Endothelial cell of umbilical vein (primary cell): ENCODE data around the gene KLF13. TPM values are rescaled to one million over a fixed set of nuclear protein-coding genes. Genes with fewer than 3 reads are reported as not detected.

ENCODE experiments used
- BruUV-seq: library from RNA; stranded (reverse); fragments of 400-500 nt; replicated peaks from 2 replicates; lab custom pipeline; 2021; lab: Mats Ljungman, UMichigan
- CTCF ChIA-PET: fragments of 300-600, 350-600 bp; sonication (Branson Sonifier 250); formaldehyde crosslinking; loops from one replicate; lab custom pipeline; 2021; ENCODE audit warnings: antibody characterized with exemption, inconsistent platforms; lab: Charles Lee
- POLR2A ChIA-PET: fragments of 300-600, 350-600 bp; sonication (Branson Sonifier 250); formaldehyde crosslinking; loops from one replicate; lab custom pipeline; 2021; ENCODE audit warnings: antibody characterized with exemption, inconsistent platforms; lab: Charles Lee
- DNase-seq: peaks from one replicate; pipeline ENCODE4 v3.0.0-alpha.2; 2011; ENCODE audit warnings: low read depth, low spot score
- FAIRE-seq: peaks from 2 replicates; lab custom pipeline; 2011; peaks lifted over from hg19 to GRCh38; lab: Jason Lieb, UNC
- H2AFZ ChIP-seq: 2 replicates; pipeline ENCODE4 v1.6.0; 2012; ENCODE audit warnings: low read depth, low read length, control low read depth, inconsistent platforms
- H3K27ac ChIP-seq: 2 replicates; pipeline ENCODE4 v1.5.1; 2011; ENCODE audit warnings: low read depth, mild to moderate bottlenecking, control low read depth, low read length, moderate library complexity; ENCODE audit not compliant: insufficient read depth
- H3K27me3 ChIP-seq, 2 experiments: 2 replicates each; pipeline versions ENCODE4 v1.6.0 to v1.6.1; 2011; ENCODE audit warnings: low read length in 2 of 2, mixed read lengths in 1 of 2; ENCODE audit not compliant: control insufficient read depth in 2 of 2, insufficient read depth in 2 of 2
- H3K36me3 ChIP-seq, 2 experiments: 2 replicates in 1 of 2; 3 replicates in 1 of 2; pipeline ENCODE4 v1.5.1; 2011; ENCODE audit warnings: low read length in 2 of 2, mild to moderate bottlenecking in 1 of 2, moderate library complexity in 1 of 2; ENCODE audit not compliant: control insufficient read depth in 2 of 2, insufficient read depth in 2 of 2; ENCODE audit errors: extremely low read depth in 1 of 2
- H3K4me1 ChIP-seq: 3 replicates; pipeline ENCODE4 v1.5.1; 2011; ENCODE audit warnings: mild to moderate bottlenecking, low read length; ENCODE audit not compliant: control insufficient read depth, insufficient read depth; ENCODE audit errors: extremely low read depth
- H3K4me2 ChIP-seq: 2 replicates; pipeline ENCODE4 v1.6.1; 2011; ENCODE audit warnings: low read length, control low read depth, mixed read lengths; ENCODE audit not compliant: insufficient read depth
- H3K4me3 ChIP-seq, 3 experiments: fragments of 200-600 bp in 1 of 3; sonication (generic), shearing (Covaris generic) in 1 of 3; replicated peaks in 1 of 3; 2 replicates each; pipeline ENCODE4 v1.5.1; 2011 to 2016; ENCODE audit warnings: control low read depth in 3 of 3, low read length in 3 of 3, mild to moderate bottlenecking in 2 of 3, inconsistent platforms in 1 of 3, low read depth in 1 of 3, moderate library complexity in 1 of 3; ENCODE audit not compliant: insufficient read depth in 1 of 3
- H3K79me2 ChIP-seq: 2 replicates; pipeline ENCODE4 v1.6.0; 2012; ENCODE audit warnings: low read length, inconsistent platforms; ENCODE audit not compliant: control insufficient read depth, insufficient read depth
- H3K9ac ChIP-seq: replicated peaks from 2 replicates; pipeline ENCODE3; 2011; ENCODE audit warnings: low read length, control low read depth; ENCODE audit not compliant: insufficient read depth; ENCODE audit errors: extremely low read depth
- H3K9me1 ChIP-seq: replicated peaks from 3 replicates; pipeline ENCODE4 v1.6.0; 2011; ENCODE audit warnings: mild to moderate bottlenecking, low read length; ENCODE audit not compliant: control insufficient read depth, insufficient read depth; ENCODE audit errors: extremely low read depth
- H3K9me3 ChIP-seq: replicated peaks from 2 replicates; pipeline ENCODE4 v1.5.1; 2012; ENCODE audit warnings: low read length, inconsistent platforms; ENCODE audit not compliant: control insufficient read depth, insufficient read depth
- H4K20me1 ChIP-seq: replicated peaks from 2 replicates; pipeline ENCODE3; 2011; ENCODE audit warnings: mild to moderate bottlenecking, low read length; ENCODE audit not compliant: control insufficient read depth, insufficient read depth; ENCODE audit errors: extremely low read depth
- EZH2 ChIP-seq: IDR thresholded peaks from 2 replicates; pipeline ENCODE4 v1.6.1; 2012; ENCODE audit warnings: borderline replicate concordance, low read depth, mild to moderate bottlenecking, moderate library complexity, low read length, inconsistent platforms; ENCODE audit not compliant: severe bottlenecking
- FOS ChIP-seq: IDR thresholded peaks from 2 replicates; pipeline ENCODE4 v1.6.1; 2011; ENCODE audit warnings: mild to moderate bottlenecking, low read length, moderate library complexity, borderline replicate concordance; ENCODE audit not compliant: insufficient read depth
- GATA2 ChIP-seq: IDR thresholded peaks from 2 replicates; pipeline ENCODE4 v1.7.0; 2011; ENCODE audit warnings: low read depth, mild to moderate bottlenecking, moderate library complexity, mixed read lengths, low read length; ENCODE audit not compliant: insufficient read length, insufficient read depth
- JUN ChIP-seq: IDR thresholded peaks from 2 replicates; pipeline ENCODE4 v1.6.1; 2011; ENCODE audit warnings: borderline replicate concordance, low read depth; ENCODE audit not compliant: insufficient read length, insufficient read depth
- MYC ChIP-seq: IDR thresholded peaks from one replicate; pipeline ENCODE4 v1.6.1; 2011; ENCODE audit warnings: mild to moderate bottlenecking, low read depth, low read length
- POLR2A ChIP-seq: IDR thresholded peaks from 2 replicates; pipeline ENCODE4 v1.6.1; 2012; ENCODE audit warnings: low read depth, mild to moderate bottlenecking, control low read depth, low read length
- POLR2AphosphoS5 ChIP-seq: IDR thresholded peaks from 2 replicates; pipeline ENCODE4 v1.6.1; 2012; ENCODE audit warnings: low read depth, mild to moderate bottlenecking, control low read depth, low read length, moderate library complexity; ENCODE audit not compliant: insufficient read depth
- dilution Hi-C: fragments of 300-500 bp; cut with MboI; formaldehyde crosslinking; loops from one replicate; pipeline ENCODE4 v1.15.0; 2019; ENCODE audit warnings: low sequenced_read_pairs; ENCODE audit not compliant: extremely low pct_ligation_motif_present
- intact Hi-C: fragments of 100-400 bp; cut with micrococcal nuclease; formaldehyde crosslinking; loops from one replicate; pipeline ENCODE4 v1.10.0; 2022
- polyA plus RNA-seq, 4 experiments: library from polyadenylated mRNA; depleted of rRNA in 3 of 4; stranded (reverse) in 3 of 4; unstranded in 1 of 4; fragments of >200 nt; gene quantifications; 2 replicates each; pipeline versions ENCODE4 v1.2.1 to v1.2.3, GENCODE V29; 2011 to 2012; ENCODE audit warnings: missing spikeins in 1 of 4
- total RNA-seq: library from RNA; stranded (reverse); gene quantifications from 2 replicates; pipeline ENCODE4 v1.2.3, GENCODE V29; 2021
- TF ChIP-seq, protein P1 (sequence below): IDR thresholded peaks from 2 replicates; pipeline ENCODE4 v1.6.1; 2011; ENCODE audit not compliant: insufficient read depth, insufficient read length
- TF ChIP-seq, protein P2 (sequence below), 2 donors: IDR thresholded peaks; 1 replicate in 1 of 2; 2 replicates in 1 of 2; pipeline ENCODE4 v1.5.1; 2011; ENCODE audit warnings: low read length in 2 of 2, mild to moderate bottlenecking in 2 of 2, moderate library complexity in 2 of 2, control low read depth in 1 of 2, inconsistent platforms in 1 of 2, low read depth in 1 of 2; ENCODE audit not compliant: insufficient read depth in 1 of 2; ENCODE audit errors: extremely low read depth in 1 of 2

Gene KLF13
- total and polyA plus RNA-seq, 2 donors (not counting 3 experiments of a cell fraction or from before 2014, with no cell fraction given): 10.1 to 31.9 TPM

DNA sequence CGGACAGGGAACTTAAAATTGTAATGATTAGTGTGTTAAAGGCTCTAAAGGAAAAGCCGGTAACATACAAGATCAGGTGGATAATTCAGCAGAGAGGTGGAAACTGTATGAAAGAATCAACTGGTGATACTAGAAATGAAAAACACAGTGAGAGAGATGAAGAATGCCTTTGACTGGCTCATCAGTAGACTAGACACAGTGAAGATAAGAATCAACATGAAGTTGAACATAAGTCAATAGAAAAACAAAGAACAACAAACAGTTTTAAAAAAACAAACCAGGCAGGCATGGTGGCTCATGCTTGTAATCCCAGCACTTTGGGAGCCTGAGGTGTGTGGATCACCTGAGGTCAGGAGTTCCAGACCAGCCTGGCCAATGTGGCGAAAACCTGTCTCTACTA, 82.1 kb downstream of the KLF13 start:
- no peaks in the 10 kb centered on the region for H3K27me3 ChIP-seq
- no peaks in the 10 kb centered on the region for H3K79me2 ChIP-seq
- no peak for DNase-seq
- no peak overlapping the region for H2AFZ ChIP-seq
- POLR2A ChIA-PET: no interaction called here
- no peak overlapping the region for H3K9ac ChIP-seq
- H3K36me3 ChIP-seq: no peaks in the 10 kb centered on the region
- H4K20me1 ChIP-seq: no peaks in the 10 kb centered on the region
- H3K4me3 ChIP-seq: no peak overlapping the region
- dilution Hi-C loops (no loop called here), intact Hi-C loops (no loop called here)
- H3K4me1 ChIP-seq: peaks cover 11% of the 10 kb centered on the region
- TF ChIP-seq, protein P1, sequence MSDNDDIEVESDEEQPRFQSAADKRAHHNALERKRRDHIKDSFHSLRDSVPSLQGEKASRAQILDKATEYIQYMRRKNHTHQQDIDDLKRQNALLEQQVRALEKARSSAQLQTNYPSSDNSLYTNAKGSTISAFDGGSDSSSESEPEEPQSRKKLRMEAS: no peak
- no peak for TF ChIP-seq MYC
- no peak for TF ChIP-seq JUN
- TF ChIP-seq, protein P2, sequence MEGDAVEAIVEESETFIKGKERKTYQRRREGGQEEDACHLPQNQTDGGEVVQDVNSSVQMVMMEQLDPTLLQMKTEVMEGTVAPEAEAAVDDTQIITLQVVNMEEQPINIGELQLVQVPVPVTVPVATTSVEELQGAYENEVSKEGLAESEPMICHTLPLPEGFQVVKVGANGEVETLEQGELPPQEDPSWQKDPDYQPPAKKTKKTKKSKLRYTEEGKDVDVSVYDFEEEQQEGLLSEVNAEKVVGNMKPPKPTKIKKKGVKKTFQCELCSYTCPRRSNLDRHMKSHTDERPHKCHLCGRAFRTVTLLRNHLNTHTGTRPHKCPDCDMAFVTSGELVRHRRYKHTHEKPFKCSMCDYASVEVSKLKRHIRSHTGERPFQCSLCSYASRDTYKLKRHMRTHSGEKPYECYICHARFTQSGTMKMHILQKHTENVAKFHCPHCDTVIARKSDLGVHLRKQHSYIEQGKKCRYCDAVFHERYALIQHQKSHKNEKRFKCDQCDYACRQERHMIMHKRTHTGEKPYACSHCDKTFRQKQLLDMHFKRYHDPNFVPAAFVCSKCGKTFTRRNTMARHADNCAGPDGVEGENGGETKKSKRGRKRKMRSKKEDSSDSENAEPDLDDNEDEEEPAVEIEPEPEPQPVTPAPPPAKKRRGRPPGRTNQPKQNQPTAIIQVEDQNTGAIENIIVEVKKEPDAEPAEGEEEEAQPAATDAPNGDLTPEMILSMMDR (IDR thresholded peaks at IDR 0.05; ENCODE audit: extremely low read depth in 1 of 2, insufficient read depth in 1 of 2, low read depth in 1 of 2, low read length in 2 of 2): no peak
- no peak for TF ChIP-seq POLR2AphosphoS5
- TF ChIP-seq GATA2: no peak
- TF ChIP-seq EZH2: no peak
- no peak for TF ChIP-seq POLR2A
- no peak for TF ChIP-seq FOS
- no TSS peak for BruUV-seq
- FAIRE-seq: no peak
- CTCF ChIA-PET: no interaction called here
- no peaks in the 10 kb centered on the region for H3K9me1 ChIP-seq
- no peak overlapping the region for H3K4me2 ChIP-seq
- no peak overlapping the region for H3K27ac ChIP-seq
- H3K9me3 ChIP-seq: no peaks in the 10 kb centered on the region
